SK-N-SH (cell line): ENCODE results near the gene MAG. TPM values are rescaled to one million over a fixed set of nuclear protein-coding genes. Genes with fewer than 3 reads are reported as not detected.

ENCODE experiments used
- CTCF ChIA-PET: fragments of 300-600, 350-600 bp; formaldehyde crosslinking; extraction: SDS; loops from one replicate; lab custom pipeline; 2021; lab: Yijun Ruan, JAX
- POLR2A ChIA-PET: fragments of 350-600 bp; sonication (Branson Sonifier 250); formaldehyde crosslinking; extraction: SDS; loops from one replicate; lab custom pipeline; 2020; ENCODE audit warnings: antibody characterized with exemption, inconsistent platforms; lab: Yijun Ruan, JAX
- DNase-seq: peaks from one replicate; pipeline ENCODE4 v3.0.0; 2012
- H2AFZ ChIP-seq: fragments of 200-600 bp; sonication (generic); 2 replicates; pipeline ENCODE4 v1.8.1; 2016; ENCODE audit warnings: antibody characterized with exemption, mild to moderate bottlenecking, low read depth
- H3F3A ChIP-seq: fragments of 200-600 bp; sonication (generic); replicated peaks from 2 replicates; pipeline ENCODE3; 2016; ENCODE audit warnings: antibody characterized with exemption, mild to moderate bottlenecking; ENCODE audit not compliant: insufficient read depth
- H3K27ac ChIP-seq, 2 experiments: fragments of 200-500 bp in 1 of 2; fragments of 200-600 bp in 1 of 2; sonication (Bioruptor generic) in 1 of 2; sonication (generic), shearing (Covaris generic) in 1 of 2; 2 replicates each; pipeline versions ENCODE4 v1.5.1 to v1.6.1; 2014 to 2016; ENCODE audit warnings: low read depth in 2 of 2, inconsistent platforms in 1 of 2, low read length in 1 of 2, mild to moderate bottlenecking in 1 of 2, mixed read lengths in 1 of 2
- H3K27me3 ChIP-seq: fragments of 200-600 bp; sonication (generic), shearing (Covaris generic); 2 replicates; pipeline ENCODE4 v1.6.1; 2016; ENCODE audit warnings: mixed run types; ENCODE audit not compliant: insufficient read depth
- H3K36me3 ChIP-seq, 2 experiments: fragments of 200-500 bp in 1 of 2; fragments of 200-600 bp in 1 of 2; sonication (Bioruptor generic) in 1 of 2; sonication (generic) in 1 of 2; replicated peaks in 1 of 2; 2 replicates each; pipeline versions ENCODE3 to v1.5.1; 2014 to 2016; ENCODE audit warnings: low read length in 1 of 2, mild to moderate bottlenecking in 1 of 2; ENCODE audit not compliant: insufficient read depth in 2 of 2, control insufficient read depth in 1 of 2
- H3K4me1 ChIP-seq, 2 experiments: fragments of 200-500 bp in 1 of 2; fragments of 200-600 bp in 1 of 2; sonication (Bioruptor generic) in 1 of 2; sonication (generic), shearing (Covaris generic) in 1 of 2; 2 replicates each; pipeline versions ENCODE4 v1.5.1 to v1.6.1; 2014 to 2016; ENCODE audit warnings: low read depth in 1 of 2, low read length in 1 of 2, mixed run types in 1 of 2; ENCODE audit not compliant: insufficient read depth in 2 of 2, control insufficient read depth in 1 of 2
- H3K4me2 ChIP-seq: fragments of 200-600 bp; sonication (generic), shearing (Covaris generic); 2 replicates; pipeline ENCODE4 v1.6.1; 2017; ENCODE audit warnings: mixed run types
- H3K4me3 ChIP-seq, 2 experiments: fragments of 200-500 bp in 1 of 2; fragments of 200-600 bp in 1 of 2; sonication (Bioruptor generic) in 1 of 2; sonication (generic), shearing (Covaris generic) in 1 of 2; 2 replicates each; pipeline versions ENCODE4 v1.5.1 to v1.8.1; 2014 to 2016; ENCODE audit warnings: low read depth in 2 of 2, inconsistent platforms in 1 of 2, low read length in 1 of 2, mild to moderate bottlenecking in 1 of 2, mixed read lengths in 1 of 2, moderate library complexity in 1 of 2
- H3K79me2 ChIP-seq: fragments of 200-600 bp; sonication (generic); 2 replicates; pipeline ENCODE4 v1.8.1; 2017; ENCODE audit warnings: mild to moderate bottlenecking; ENCODE audit not compliant: insufficient read depth
- H3K9ac ChIP-seq: fragments of 200-600 bp; sonication (generic); 2 replicates; pipeline ENCODE4 v1.6.1; 2017; ENCODE audit warnings: mixed run types
- H3K9me2 ChIP-seq: fragments of 200-600 bp; sonication (generic); 2 replicates; pipeline ENCODE4 v1.6.1; 2017; ENCODE audit warnings: mixed run types
- H3K9me3 ChIP-seq: fragments of 200-600 bp; sonication (generic); 2 replicates; pipeline ENCODE4 v1.6.1; 2017; ENCODE audit warnings: mixed run types, mild to moderate bottlenecking, moderate library complexity
- H4K20me1 ChIP-seq: fragments of 200-600 bp; sonication (generic); 2 replicates; pipeline ENCODE4 v1.6.1; 2017; ENCODE audit warnings: mild to moderate bottlenecking, mixed run types; ENCODE audit not compliant: insufficient read depth
- CTCF ChIP-seq: fragments of 200-600 bp; sonication (generic); IDR thresholded peaks from 2 replicates; pipeline ENCODE4 v1.6.1; 2017; ENCODE audit warnings: antibody characterized with exemption, mild to moderate bottlenecking, moderate library complexity
- FOSL2 ChIP-seq: IDR thresholded peaks from 2 replicates; pipeline ENCODE4 v1.4.0; 2012; ENCODE audit warnings: low read depth, mild to moderate bottlenecking, moderate library complexity, borderline replicate concordance
- FOXJ3 ChIP-seq: sonication (generic); formaldehyde crosslinking; IDR thresholded peaks from 2 replicates; pipeline ENCODE4 v1.5.1; 2020; ENCODE audit warnings: mild to moderate bottlenecking, missing genetic modification reagents
- GABPA ChIP-seq: IDR thresholded peaks from 2 replicates; pipeline ENCODE4 v1.4.0; 2012; ENCODE audit warnings: low read depth, mild to moderate bottlenecking
- GATA2 ChIP-seq: sonication (generic); formaldehyde crosslinking; IDR thresholded peaks from 2 replicates; pipeline ENCODE4 v1.5.0; 2020; ENCODE audit warnings: mild to moderate bottlenecking, missing genetic modification reagents
- JUND ChIP-seq: IDR thresholded peaks from 2 replicates; pipeline ENCODE4 v1.4.0; 2012
- NFIC ChIP-seq: IDR thresholded peaks from 2 replicates; pipeline ENCODE4 v1.4.0; 2012; ENCODE audit warnings: borderline replicate concordance
- NRF1 ChIP-seq: IDR thresholded peaks from 2 replicates; pipeline ENCODE4 v1.6.1; 2012; ENCODE audit warnings: low read depth, mild to moderate bottlenecking, low read length
- PBX3 ChIP-seq: IDR thresholded peaks from 2 replicates; pipeline ENCODE4; 2012
- RFX5 ChIP-seq: IDR thresholded peaks from 2 replicates; pipeline ENCODE4 v1.6.1; 2012; ENCODE audit warnings: mild to moderate bottlenecking, improper control_type of control experiment, low read length
- TCF12 ChIP-seq: IDR thresholded peaks from 2 replicates; pipeline ENCODE4 v1.4.0; 2012
- TEAD4 ChIP-seq: IDR thresholded peaks from 2 replicates; pipeline ENCODE4 v1.4.0; 2012; ENCODE audit warnings: mild to moderate bottlenecking, borderline replicate concordance; ENCODE audit not compliant: insufficient read depth
- USF1 ChIP-seq: IDR thresholded peaks from 2 replicates; pipeline ENCODE4 v1.4.0; 2012; ENCODE audit warnings: low read depth, borderline replicate concordance
- ZBTB33 ChIP-seq: IDR thresholded peaks from 2 replicates; pipeline ENCODE4 v1.4.0; 2012; ENCODE audit warnings: low read depth, borderline replicate concordance
- WGBS: methylation state at CpG from one replicate; pipeline ENCODE4 v1.1.6; 2017; ENCODE audit warnings: low lambda C conversion rate; 5-methylcytosine and 5-hydroxymethylcytosine counted together
- polyA plus RNA-seq, 3 experiments: library from polyadenylated mRNA; depleted of rRNA; stranded (reverse); fragments of >200 nt; gene quantifications; 2 replicates each; pipeline ENCODE4 v1.2.3, GENCODE V29; 2012

Gene MAG
- polyA plus RNA-seq, 1 of the 3 experiments (the other 2 are of a cell fraction): not detected

GRCh38 chr19:35347171-35347929, 55.4 kb downstream of the MAG start, which contains the start of gene FFAR1:
FFAR1 (plus strand) TSS chr19:35347902; CDS start chr19:35351552, 3,650 bp downstream.
- no peaks in the 10 kb centered on the region for H3K9me2 ChIP-seq
- POLR2A ChIA-PET: no interaction called here
- no peak for DNase-seq
- H4K20me1 ChIP-seq: no peaks in the 10 kb centered on the region
- CTCF ChIA-PET: interaction anchor here (1.3 to 3.3 kb wide), 3 partner anchors 121 to 148 kb away, joined by 3 to 16 read pairs (median 4); no protein-coding TSS in a partner anchor
- no peak within 1 kb of the TSS for H3K4me2 ChIP-seq
- no peaks in the 10 kb centered on the region for H3F3A ChIP-seq
- no peak within 1 kb of the TSS for H3K9ac ChIP-seq
- H3K4me3 ChIP-seq: no peak within 1 kb of the TSS
- H3K4me1 ChIP-seq: no peaks in the 10 kb centered on the region
- 21% methylated on average over 18 of the region's 18 CpGs for WGBS
- peaks cover 91% of the 10 kb centered on the region for H3K27me3 ChIP-seq
- no peak within 1 kb of the TSS for H3K27ac ChIP-seq
- H2AFZ ChIP-seq: no peak within 1 kb of the TSS
- no peaks in the 10 kb centered on the region for H3K79me2 ChIP-seq
- H3K9me3 ChIP-seq: no peaks in the 10 kb centered on the region
- no peak for TF ChIP-seq FOSL2
- no peak for TF ChIP-seq NRF1
- no peak for TF ChIP-seq TCF12
- no peak for TF ChIP-seq ZBTB33
- no peak for TF ChIP-seq NFIC
- no peak for TF ChIP-seq JUND
- no peak for TF ChIP-seq GATA2
- no peak for TF ChIP-seq USF1
- TF ChIP-seq GABPA: no peak
- TF ChIP-seq PBX3: no peak
- no peak for TF ChIP-seq CTCF
- TF ChIP-seq RFX5: no peak
- no peak for TF ChIP-seq FOXJ3 (CRISPR knock-in tag)
- no peak for TF ChIP-seq TEAD4
- no peaks in the 10 kb centered on the region for H3K36me3 ChIP-seq
